ENCODE data around the gene WFDC10A.
A peak's percentile ranks its signal among the peaks of the same experiment; 100 is the strongest.
"Not testable (repeated sequence)": the region's sequence is repeated elsewhere in the genome, so short reads cannot be mapped to it uniquely, and the experiment has no call there.

The WFDC10A gene

DNA sequence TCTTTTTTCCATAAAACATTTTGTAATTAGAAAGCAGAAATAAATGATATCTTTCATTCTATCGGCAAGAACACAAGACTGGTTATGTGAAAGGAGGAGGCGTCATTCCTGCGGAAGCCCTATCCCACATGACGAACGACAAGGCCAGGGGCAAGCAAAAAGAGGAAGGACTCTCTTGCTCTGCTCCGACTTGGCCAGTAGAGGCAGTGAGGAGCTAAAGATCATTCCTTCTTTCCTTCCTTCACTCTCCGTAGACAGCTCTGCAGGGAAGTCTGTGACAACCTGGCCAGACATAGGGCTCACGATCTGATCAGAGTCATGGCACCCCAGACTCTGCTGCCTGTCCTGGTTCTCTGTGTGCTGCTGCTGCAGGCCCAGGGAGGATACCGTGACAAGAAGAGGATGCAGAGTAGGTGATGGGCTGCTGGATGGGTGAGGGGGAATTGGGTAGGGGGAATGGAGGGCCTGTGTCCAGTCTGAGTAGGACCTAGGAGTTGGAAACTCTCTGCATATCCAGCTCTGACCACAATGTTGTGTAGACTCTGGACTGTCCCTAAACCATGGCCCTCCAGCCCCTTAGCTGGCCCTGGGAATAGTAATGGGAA is at the start of gene WFDC10A:
TSS of gene WFDC10A (plus strand) at position 244 of the 605 bp plus-strand sequence. CDS start at position 319, 75 bp downstream.
- peak; percentile 72 for DNase-seq

GRCh38 chr20:45581702-45582101 is 47.8 kb upstream of the WFDC10A start:
- DNase-seq: peak in 1 of 2 donors; percentile 1

GRCh38 chr20:45583502-45583901 is 46.0 kb upstream of the WFDC10A start:
- no peak for DNase-seq

DNA sequence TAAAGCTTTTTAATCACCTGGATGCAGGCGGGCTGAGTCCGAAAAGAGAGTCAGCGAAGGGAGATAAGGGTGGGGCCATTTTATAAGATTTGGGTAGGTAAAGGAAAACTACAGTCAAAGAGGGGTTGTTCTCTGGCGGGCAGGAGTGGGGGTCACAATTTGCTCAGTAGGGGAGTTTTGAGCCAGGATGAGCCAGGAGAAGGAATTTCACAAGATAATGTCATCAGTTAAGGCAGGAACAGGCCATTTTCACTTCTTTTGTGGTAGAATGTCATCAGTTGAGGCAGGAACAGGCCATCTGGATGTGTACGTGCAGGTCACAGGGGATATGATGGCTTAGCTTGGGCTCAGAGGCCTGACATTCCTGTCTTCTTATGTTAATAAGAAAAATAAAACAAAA is 45.2 kb upstream of the WFDC10A start:
- not testable (repeated sequence) for DNase-seq

DNA sequence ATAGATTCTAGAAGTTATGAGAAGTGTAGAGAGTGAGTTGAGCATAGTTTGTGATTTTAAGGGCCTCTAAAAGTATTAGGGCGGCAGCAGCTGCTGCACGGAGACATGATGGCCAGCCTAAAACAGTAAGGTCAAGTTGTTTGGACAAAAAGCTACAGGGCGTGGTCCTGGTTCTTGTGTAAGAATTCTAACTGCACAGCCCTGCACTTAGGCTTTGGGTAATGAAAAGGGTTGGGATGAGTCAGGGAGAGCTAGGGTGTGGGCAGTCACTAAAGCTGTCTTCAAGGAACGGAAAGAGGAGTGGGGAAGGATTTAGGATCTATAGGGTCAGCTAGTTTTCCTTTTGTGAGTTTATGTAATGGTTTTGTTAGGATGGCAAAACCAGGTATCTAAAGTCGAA is 43.6 kb upstream of the WFDC10A start:
- not testable (repeated sequence) for DNase-seq

DNA sequence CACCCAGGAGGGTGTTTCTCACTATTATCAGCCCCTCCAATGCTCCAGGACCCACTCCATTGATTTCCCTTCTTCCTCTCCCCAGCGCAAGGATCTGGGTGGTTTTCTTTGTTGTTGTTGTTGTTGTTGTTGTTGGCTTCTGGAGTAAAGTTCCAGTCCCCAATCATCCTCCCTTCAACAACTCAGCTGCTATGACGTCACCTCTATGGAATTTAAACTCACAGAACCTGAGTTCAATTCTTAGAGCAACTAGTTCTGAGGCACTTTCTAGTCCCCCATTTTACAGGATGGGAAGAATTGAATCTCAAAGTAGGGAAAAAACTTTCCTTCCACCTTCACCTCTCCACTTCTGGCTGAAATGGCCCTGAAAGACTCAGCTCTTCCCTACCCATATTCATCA is 40.7 kb upstream of the WFDC10A start:
- no peak for DNase-seq

- no peak for DNase-seq
These were observed 39.8 kb upstream of the WFDC10A start for GRCh38 chr20:45589725-45590124.

GRCh38 chr20:45592574-45593189 is 36.9 kb upstream of the WFDC10A start:
- peak; percentile 69 to 85 for DNase-seq

GRCh38 chr20:45593498-45593897 is 36.0 kb upstream of the WFDC10A start:
- DNase-seq: no peak

- DNase-seq: no peak
These were observed 34.3 kb upstream of the WFDC10A start for GRCh38 chr20:45595235-45595634.

- peak in 1 of 2 donors; percentile 9 for DNase-seq
These were observed 21.7 kb upstream of the WFDC10A start for GRCh38 chr20:45607810-45608209.

GRCh38 chr20:45611054-45611453 is 18.5 kb upstream of the WFDC10A start:
- peak; percentile 55 to 75 for DNase-seq

GRCh38 chr20:45612314-45612713 is 17.2 kb upstream of the WFDC10A start:
- no peak for DNase-seq

DNA sequence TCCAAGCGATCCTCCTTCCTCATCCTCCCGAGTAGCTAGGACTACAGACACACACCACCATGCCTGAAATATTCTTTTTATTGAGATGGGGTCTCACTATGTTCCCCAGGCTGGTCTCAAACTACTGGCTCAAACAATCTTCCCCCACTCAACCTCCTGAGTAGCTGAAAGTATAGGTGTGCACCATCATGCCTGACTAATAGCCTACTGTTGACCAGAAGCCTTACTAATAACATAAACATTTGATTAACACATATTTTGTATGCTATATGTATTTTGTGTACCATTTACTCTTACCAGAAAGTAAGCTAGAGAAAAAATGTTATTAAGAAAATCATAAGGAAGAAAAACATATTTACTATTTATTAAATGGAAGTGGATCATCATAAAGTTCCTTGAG is 11.9 kb upstream of the WFDC10A start:
- DNase-seq: no peak

- DNase-seq: no peak
These were observed 7.9 kb upstream of the WFDC10A start for GRCh38 chr20:45621593-45621992.

GRCh38 chr20:45626540-45626939 is 3.0 kb upstream of the WFDC10A start:
- DNase-seq: no peak

DNA sequence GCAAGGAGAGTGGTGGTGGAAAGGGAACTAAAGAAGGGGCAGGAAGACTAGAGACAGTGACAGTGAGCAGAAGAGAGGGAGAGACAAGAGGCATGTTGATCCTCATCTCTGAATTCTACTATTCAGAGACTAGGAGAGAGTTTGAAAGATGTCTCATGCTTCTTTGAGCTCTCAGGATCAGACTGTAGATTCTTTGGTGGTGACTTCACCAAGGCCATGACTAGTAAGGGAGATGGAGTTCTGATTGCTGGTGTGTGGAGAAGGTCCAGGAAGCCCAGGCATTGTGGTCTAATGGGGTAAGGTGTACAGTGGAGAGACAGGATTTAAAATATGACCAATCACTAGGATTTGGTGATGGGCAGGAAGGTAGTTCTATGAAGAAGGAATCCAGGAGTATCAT is 832 bp downstream of the WFDC10A start:
- no peak for DNase-seq

DNA sequence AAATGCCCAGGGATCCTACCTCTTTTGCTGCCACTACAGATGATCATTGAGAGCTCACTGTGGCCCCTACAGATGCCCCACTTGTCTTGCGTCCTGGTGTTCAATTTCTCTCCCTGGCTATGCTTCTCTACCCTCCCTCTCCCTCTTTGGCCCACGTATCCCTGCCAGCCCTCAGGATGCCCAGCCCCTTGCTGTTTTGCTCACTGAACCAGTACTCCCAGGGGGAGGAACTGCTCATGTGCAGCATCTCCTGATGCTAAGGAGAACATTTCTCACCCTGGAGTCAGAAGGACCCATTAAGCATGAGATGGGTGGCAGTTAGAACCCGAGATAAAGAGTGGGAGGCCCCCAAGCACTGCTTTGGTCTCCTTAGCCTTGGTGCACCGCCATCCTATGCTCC is 1.6 kb downstream of the WFDC10A start, which contains the start of gene WFDC9:
TSS of gene WFDC9 (minus strand) at position 101 of the 400 bp plus-strand sequence. CDS start 21,103 bp downstream, outside the sequence.
- no peak for DNase-seq

DNA sequence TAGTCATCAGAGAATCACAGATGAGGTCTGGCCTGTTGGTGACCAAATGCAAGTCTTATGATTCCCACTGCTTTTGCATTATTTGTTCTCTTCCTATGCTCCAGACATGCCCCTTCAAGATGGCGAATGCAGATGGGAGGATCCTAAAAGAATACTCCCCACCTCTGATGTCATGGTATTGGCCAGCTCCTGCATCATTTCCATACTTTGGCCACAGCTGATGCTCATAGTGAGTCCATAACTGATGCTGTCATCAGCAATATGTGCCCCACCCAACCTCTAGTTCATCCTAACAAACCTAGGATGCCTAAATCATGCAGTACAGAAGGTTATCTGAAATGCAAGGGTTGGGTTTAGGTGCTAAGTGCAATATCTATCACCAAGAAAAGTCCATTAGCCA is 7.0 kb downstream of the WFDC10A start:
- no peak for DNase-seq

GRCh38 chr20:45639687-45640086 is 10.1 kb downstream of the WFDC10A start:
- no peak for DNase-seq

GRCh38 chr20:45641076-45641475 is 11.5 kb downstream of the WFDC10A start:
- not testable (repeated sequence) for DNase-seq

DNA sequence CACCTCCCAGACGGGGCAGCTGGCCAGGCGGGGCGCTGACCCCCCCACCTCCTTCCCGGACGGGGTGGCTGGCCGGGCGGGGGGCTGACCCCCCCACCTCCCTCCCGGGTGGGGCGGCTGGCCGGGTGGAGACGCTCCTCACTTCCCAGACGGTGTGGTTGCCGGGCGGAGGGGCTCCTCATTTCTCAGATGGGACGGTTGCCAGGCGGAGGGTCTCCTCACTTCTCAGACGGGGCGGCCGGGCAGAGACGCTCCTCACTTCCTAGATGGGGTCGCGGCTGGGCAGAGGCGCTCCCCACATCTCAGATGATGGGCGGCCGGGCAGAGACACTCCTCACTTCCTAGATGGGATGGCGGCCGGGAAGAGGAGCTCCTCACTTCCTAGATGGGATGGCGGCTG is 16.3 kb downstream of the WFDC10A start:
- DNase-seq: not testable (repeated sequence)

DNA sequence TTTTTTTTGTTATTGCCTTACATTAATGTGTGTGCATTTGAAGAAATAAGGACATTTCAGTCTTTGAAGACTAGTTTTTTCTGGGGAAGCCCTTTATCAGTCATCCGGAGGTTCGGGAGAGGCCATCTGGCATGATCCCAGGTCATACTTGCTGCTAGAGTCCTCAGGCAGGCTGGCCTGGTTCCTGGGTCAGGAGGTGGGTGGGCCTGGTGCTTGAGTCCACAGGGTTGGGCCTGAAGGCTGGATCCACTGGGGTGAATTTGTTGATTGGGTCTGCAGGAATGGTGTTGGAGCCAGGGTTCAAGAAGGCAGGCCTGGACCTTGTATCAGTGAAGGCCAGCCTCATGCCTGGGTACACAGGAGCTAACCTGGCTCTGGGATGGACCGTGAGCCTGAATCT is 17.3 kb downstream of the WFDC10A start:
- no peak for DNase-seq

- DNase-seq: no peak
These were observed 18.0 kb downstream of the WFDC10A start for GRCh38 chr20:45647441-45648050.

Data from inflammatory macrophage treated with lipopolysaccharide for 1 hour (primary cell).